Fibroblast of the aortic adventitia (primary cell): ENCODE measurements around the gene ZNF331. TPM values are rescaled to one million over a fixed set of nuclear protein-coding genes. Genes with fewer than 3 reads are reported as not detected.
A peak's percentile ranks its signal among the peaks of the same experiment; 100 is the strongest.

ENCODE experiments used
- DNase-seq: peaks from one replicate; pipeline ENCODE4 v3.0.0-alpha.2; 2010; ENCODE audit warnings: low read depth
- H3K4me3 ChIP-seq: 2 replicates; pipeline ENCODE4 v1.5.1; 2011; ENCODE audit warnings: low read depth, mild to moderate bottlenecking, control low read depth, low read length, moderate library complexity
- CTCF ChIP-seq: IDR thresholded peaks from 2 replicates; pipeline ENCODE4 v1.5.1; 2011; ENCODE audit warnings: mild to moderate bottlenecking, low read length, control low read depth, inconsistent platforms; ENCODE audit not compliant: insufficient read depth
- total RNA-seq: library from RNA; depleted of rRNA; stranded (reverse); fragments of >200 nt; gene quantifications from 2 replicates; pipeline ENCODE4 v1.2.3, GENCODE V29; 2012; ENCODE audit warnings: low replicate concordance

The ZNF331 gene
- total RNA-seq, 1 donor = 10.6 TPM

GRCh38 chr19:53525922-53526321, 12.0 kb upstream of the ZNF331 start:
- H3K4me3 ChIP-seq = no peak overlapping the region
- no peak for TF ChIP-seq CTCF
- no peak for DNase-seq

- H3K4me3 ChIP-seq = no peak overlapping the region
- no peak for DNase-seq
- no peak for TF ChIP-seq CTCF
Measured at GRCh38 chr19:53530622-53531021, 7.3 kb upstream of the ZNF331 start.

- DNase-seq = no peak
- no peak for TF ChIP-seq CTCF
- H3K4me3 ChIP-seq = no peak overlapping the region
Measured at GRCh38 chr19:53531457-53531856, 6.5 kb upstream of the ZNF331 start.

- no peak for TF ChIP-seq CTCF
- H3K4me3 ChIP-seq = no peak overlapping the region
- peak; percentile 32 for DNase-seq
Measured at GRCh38 chr19:53532362-53532761, 5.6 kb upstream of the ZNF331 start.

GRCh38 chr19:53536225-53536548, 1.8 kb upstream of the ZNF331 start:
- no peak for TF ChIP-seq CTCF

GRCh38 chr19:53537121-53537520, 824 bp upstream of the ZNF331 start:
- peak overlapping the region; percentile 80 for H3K4me3 ChIP-seq
- DNase-seq = no peak
- no peak for TF ChIP-seq CTCF

More at GRCh38 chr19:53536225-53536548, 1.8 kb upstream of the ZNF331 start:
- no peak overlapping the region for H3K4me3 ChIP-seq
- no peak for DNase-seq

GRCh38 chr19:53538378-53539109, 599 bp downstream of the ZNF331 start:
- peak overlapping the region; percentile 80 for H3K4me3 ChIP-seq
- DNase-seq = no peak
- no peak for TF ChIP-seq CTCF
